Neural progenitor cell (in vitro differentiated cells): ENCODE data around the gene UHRF2. TPM values are rescaled to one million over a fixed set of nuclear protein-coding genes. Genes with fewer than 3 reads are reported as not detected.

ENCODE experiments used
- DNase-seq: peaks from one replicate; pipeline ENCODE4 v3.0.0-alpha.2; 2016; ENCODE audit warnings: low spot score
- H2AFZ ChIP-seq: fragments of 200-600 bp; sonication (generic); replicated peaks from 2 replicates; pipeline ENCODE4 v1.6.1; 2016; ENCODE audit warnings: antibody characterized with exemption
- H3F3A ChIP-seq: fragments of 200-600 bp; sonication (generic); 2 replicates; pipeline ENCODE4 v1.6.1; 2016; ENCODE audit warnings: antibody characterized with exemption, low read depth
- H3K27ac ChIP-seq: fragments of 200-600 bp; sonication (generic); 2 replicates; pipeline ENCODE4 v1.5.1; 2016; ENCODE audit warnings: mild to moderate bottlenecking
- H3K27me3 ChIP-seq: fragments of 200-600 bp; sonication (generic); 2 replicates; pipeline ENCODE4 v1.6.1; 2016; ENCODE audit warnings: mild to moderate bottlenecking, moderate library complexity
- H3K36me3 ChIP-seq: fragments of 200-600 bp; sonication (generic); 2 replicates; pipeline ENCODE4 v1.5.1; 2016
- H3K4me1 ChIP-seq: fragments of 200-600 bp; sonication (generic); 2 replicates; pipeline ENCODE4 v1.6.1; 2016; ENCODE audit warnings: mixed run types
- H3K4me2 ChIP-seq: fragments of 200-600 bp; sonication (generic); 2 replicates; pipeline ENCODE4 v1.6.1; 2016
- H3K4me3 ChIP-seq: fragments of 200-600 bp; sonication (generic); 2 replicates; pipeline ENCODE4 v1.5.1; 2016
- H3K79me2 ChIP-seq: fragments of 200-600 bp; sonication (generic); 2 replicates; pipeline ENCODE4 v1.6.1; 2016; ENCODE audit warnings: low read depth
- H3K9ac ChIP-seq: fragments of 200-600 bp; sonication (generic); 2 replicates; pipeline ENCODE4 v1.6.1; 2016
- H3K9me3 ChIP-seq: fragments of 200-600 bp; sonication (generic); 2 replicates; pipeline ENCODE4 v1.5.1; 2016; ENCODE audit warnings: low read depth
- H4K20me1 ChIP-seq: fragments of 200-600 bp; sonication (generic); 2 replicates; pipeline ENCODE4 v1.6.1; 2016; ENCODE audit warnings: low read depth
- H3K27ac Mint-ChIP-seq: 3 replicates; pipeline ENCODE4 v1.8.0; 2021; ENCODE audit warnings: mixed read lengths
- H3K27me3 Mint-ChIP-seq: 2 replicates; pipeline ENCODE4 v1.8.0; 2022; ENCODE audit warnings: low read depth, mild to moderate bottlenecking, inconsistent platforms, moderate library complexity, mixed read lengths; ENCODE audit not compliant: insufficient read depth
- H3K36me3 Mint-ChIP-seq: 3 replicates; pipeline ENCODE4 v1.8.0; 2021; ENCODE audit warnings: mixed read lengths
- H3K4me1 Mint-ChIP-seq: 3 replicates; pipeline ENCODE4 v1.8.0; 2021; ENCODE audit warnings: mixed read lengths
- H3K4me3 Mint-ChIP-seq: 3 replicates; pipeline ENCODE4 v1.8.0; 2021; ENCODE audit warnings: mild to moderate bottlenecking, moderate library complexity, mixed read lengths
- H3K9me3 Mint-ChIP-seq: 3 replicates; pipeline ENCODE4 v1.8.0; 2020; ENCODE audit warnings: mixed read lengths
- EZH2 ChIP-seq: fragments of 200-600 bp; sonication (generic); IDR thresholded peaks from 2 replicates; pipeline ENCODE4 v1.6.1; 2017; ENCODE audit warnings: antibody characterized with exemption, mild to moderate bottlenecking, moderate library complexity
- EZH2phosphoT487 ChIP-seq: fragments of 200-600 bp; sonication (generic); IDR thresholded peaks from 2 replicates; pipeline ENCODE4 v1.6.1; 2017; ENCODE audit warnings: antibody characterized with exemption
- total RNA-seq: library from RNA; depleted of rRNA; stranded (reverse); fragments of >200 nt; gene quantifications from 2 replicates; pipeline ENCODE4 v1.2.3, GENCODE V29; 2015; ENCODE audit warnings: low replicate concordance
- TF ChIP-seq, protein P1 (sequence below): fragments of 200-600 bp; sonication (generic); IDR thresholded peaks from 2 replicates; pipeline ENCODE4 v1.5.1; 2017; ENCODE audit warnings: antibody characterized with exemption, mild to moderate bottlenecking

The UHRF2 gene
- total RNA-seq, 1 donor from 2014 or later, result 114 TPM

DNA sequence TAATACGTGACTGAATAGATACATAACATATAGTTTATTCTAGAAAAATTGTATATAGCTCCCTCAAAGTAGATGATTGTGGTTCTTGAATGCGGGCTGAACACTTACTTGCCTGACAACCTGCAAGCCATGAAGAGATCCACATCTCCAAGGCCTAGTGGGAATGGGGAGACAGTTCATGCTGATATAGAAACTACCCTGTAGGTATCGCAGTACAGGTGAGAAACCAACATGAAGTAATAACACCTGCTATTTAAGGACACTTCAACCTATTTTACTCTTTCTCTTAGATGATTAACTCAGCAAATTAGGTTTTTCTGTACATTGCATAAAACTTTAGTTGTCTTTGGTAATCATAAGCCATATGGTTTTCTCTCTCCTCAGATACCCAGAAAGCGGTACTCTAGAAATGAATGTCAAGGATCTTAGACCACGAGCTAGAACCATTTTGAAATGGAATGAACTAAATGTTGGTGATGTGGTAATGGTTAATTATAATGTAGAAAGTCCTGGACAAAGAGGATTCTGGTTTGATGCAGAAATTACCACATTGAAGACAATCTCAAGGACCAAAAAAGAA lies 47.3 kb downstream of the UHRF2 start:
- Histone ChIP-seq H3K4me2 (no peak overlapping the region), H3K27ac (peak overlapping the region; percentile 16)
- H3K27ac Mint-ChIP-seq, result no peak overlapping the region

DNA sequence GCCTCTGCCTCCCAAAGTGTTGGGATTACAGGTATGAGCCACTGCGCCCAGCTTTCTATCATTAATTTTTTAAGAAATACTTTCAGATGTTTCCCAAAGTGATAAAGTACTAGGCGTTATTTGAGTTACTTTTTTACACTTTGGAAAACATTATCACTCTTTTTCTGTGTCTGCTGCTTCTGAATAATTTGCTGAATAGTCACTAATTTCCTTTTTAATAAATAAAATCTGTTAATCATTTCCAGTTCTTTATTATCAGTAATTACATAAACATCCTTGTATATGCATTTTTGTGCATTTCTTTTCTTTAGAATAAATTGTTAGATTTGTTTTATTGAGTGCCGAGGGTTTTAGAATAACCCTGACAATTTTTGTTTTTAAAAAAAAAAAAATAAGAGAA lies 48.6 kb downstream of the UHRF2 start:
- TF ChIP-seq EZH2phosphoT487 (no peak), EZH2 (no peak)
- TF ChIP-seq, protein P1, sequence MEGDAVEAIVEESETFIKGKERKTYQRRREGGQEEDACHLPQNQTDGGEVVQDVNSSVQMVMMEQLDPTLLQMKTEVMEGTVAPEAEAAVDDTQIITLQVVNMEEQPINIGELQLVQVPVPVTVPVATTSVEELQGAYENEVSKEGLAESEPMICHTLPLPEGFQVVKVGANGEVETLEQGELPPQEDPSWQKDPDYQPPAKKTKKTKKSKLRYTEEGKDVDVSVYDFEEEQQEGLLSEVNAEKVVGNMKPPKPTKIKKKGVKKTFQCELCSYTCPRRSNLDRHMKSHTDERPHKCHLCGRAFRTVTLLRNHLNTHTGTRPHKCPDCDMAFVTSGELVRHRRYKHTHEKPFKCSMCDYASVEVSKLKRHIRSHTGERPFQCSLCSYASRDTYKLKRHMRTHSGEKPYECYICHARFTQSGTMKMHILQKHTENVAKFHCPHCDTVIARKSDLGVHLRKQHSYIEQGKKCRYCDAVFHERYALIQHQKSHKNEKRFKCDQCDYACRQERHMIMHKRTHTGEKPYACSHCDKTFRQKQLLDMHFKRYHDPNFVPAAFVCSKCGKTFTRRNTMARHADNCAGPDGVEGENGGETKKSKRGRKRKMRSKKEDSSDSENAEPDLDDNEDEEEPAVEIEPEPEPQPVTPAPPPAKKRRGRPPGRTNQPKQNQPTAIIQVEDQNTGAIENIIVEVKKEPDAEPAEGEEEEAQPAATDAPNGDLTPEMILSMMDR, result no peak
- H3K4me2 ChIP-seq, result no peak overlapping the region
- H3K4me3 ChIP-seq, result no peak overlapping the region
- no peaks in the 10 kb centered on the region for H3F3A ChIP-seq
- H2AFZ ChIP-seq, result no peak overlapping the region
- Mint-ChIP-seq H3K27ac (no peak overlapping the region), H3K4me1 (no peaks in the 10 kb centered on the region), H3K36me3 (peaks cover 31% of the 10 kb centered on the region), H3K4me3 (no peak overlapping the region), H3K27me3 (no peaks in the 10 kb centered on the region), H3K9me3 (peaks cover 20% of the 10 kb centered on the region)
- no peaks in the 10 kb centered on the region for H3K27me3 ChIP-seq
- H3K36me3 ChIP-seq, result peaks cover 27% of the 10 kb centered on the region
- H3K4me1 ChIP-seq, result no peaks in the 10 kb centered on the region
- H4K20me1 ChIP-seq, result peaks cover 35% of the 10 kb centered on the region
- peaks cover 99% of the 10 kb centered on the region for H3K79me2 ChIP-seq
- no peaks in the 10 kb centered on the region for H3K9me3 ChIP-seq
- DNase-seq, result no peak
- no peak overlapping the region for H3K27ac ChIP-seq
- H3K9ac ChIP-seq, result no peak overlapping the region

More for the DNA sequence above, 47.3 kb downstream of the UHRF2 start:
- TF ChIP-seq EZH2phosphoT487, result no peak
- TF ChIP-seq EZH2, result no peak
- TF ChIP-seq, protein P1, result no peak
- Histone ChIP-seq H4K20me1 (peaks cover 32% of the 10 kb centered on the region), H3K27me3 (no peaks in the 10 kb centered on the region), H3K4me1 (no peaks in the 10 kb centered on the region), H2AFZ (no peak overlapping the region), H3K36me3 (peaks cover 19% of the 10 kb centered on the region), H3K79me2 (peaks cover 99% of the 10 kb centered on the region), H3F3A (no peaks in the 10 kb centered on the region), H3K4me3 (no peak overlapping the region), H3K9me3 (no peaks in the 10 kb centered on the region), H3K9ac (no peak overlapping the region)
- H3K36me3 Mint-ChIP-seq, result peaks cover 40% of the 10 kb centered on the region
- no peaks in the 10 kb centered on the region for H3K4me1 Mint-ChIP-seq
- peaks cover 30% of the 10 kb centered on the region for H3K9me3 Mint-ChIP-seq
- H3K27me3 Mint-ChIP-seq, result no peaks in the 10 kb centered on the region
- H3K4me3 Mint-ChIP-seq, result no peak overlapping the region
- no peak for DNase-seq

DNA sequence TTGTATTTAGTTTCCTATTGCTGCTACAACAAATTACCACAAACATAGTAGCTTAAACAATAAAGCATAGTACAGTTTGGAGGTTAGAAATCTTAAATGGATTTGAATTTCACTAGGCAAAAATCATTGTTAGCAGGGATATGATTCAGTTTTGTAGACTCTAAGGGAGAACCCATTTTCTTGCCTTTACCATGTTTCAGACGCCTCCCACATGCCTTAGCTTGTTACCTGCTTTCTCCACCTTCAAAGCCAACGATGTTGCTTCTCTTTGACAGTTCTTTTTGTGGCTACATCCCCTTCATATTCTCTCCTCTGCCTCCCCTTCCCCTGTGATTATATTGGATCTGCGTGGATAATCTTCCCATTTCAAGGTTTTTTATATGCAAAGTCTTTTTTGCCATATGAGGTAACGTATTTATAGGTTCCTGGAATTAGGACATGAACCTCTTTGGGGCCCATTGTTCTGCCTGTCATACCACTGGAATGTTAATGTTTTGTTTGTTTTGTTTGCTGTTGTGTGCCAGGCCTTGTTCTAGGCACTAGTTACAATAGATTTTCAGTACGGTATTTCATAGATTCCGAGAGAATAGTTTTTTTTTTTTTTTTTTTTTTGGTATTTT lies 54.1 kb downstream of the UHRF2 start:
- Mint-ChIP-seq H3K4me3 (no peak overlapping the region), H3K9me3 (no peaks in the 10 kb centered on the region), H3K27ac (no peak overlapping the region), H3K36me3 (peaks cover 12% of the 10 kb centered on the region), H3K4me1 (no peaks in the 10 kb centered on the region), H3K27me3 (peaks cover 2% of the 10 kb centered on the region)
- Histone ChIP-seq H3K4me1 (no peaks in the 10 kb centered on the region), H3K27ac (no peak overlapping the region), H3K79me2 (peaks cover 89% of the 10 kb centered on the region), H3K4me2 (no peak overlapping the region), H3K36me3 (peaks cover 27% of the 10 kb centered on the region), H3K9ac (no peak overlapping the region), H3K27me3 (no peaks in the 10 kb centered on the region), H3K4me3 (no peak overlapping the region), H3F3A (no peaks in the 10 kb centered on the region), H3K9me3 (no peaks in the 10 kb centered on the region), H2AFZ (no peak overlapping the region), H4K20me1 (peaks cover 36% of the 10 kb centered on the region)
- DNase-seq, result no peak
- TF ChIP-seq, protein P1, result no peak
- TF ChIP-seq EZH2, result no peak
- TF ChIP-seq EZH2phosphoT487, result no peak
